Cardiac muscle cell (in vitro differentiated cells and primary cell): Measurements from ENCODE around the gene CEP112. TPM values are rescaled to one million over a fixed set of nuclear protein-coding genes. Genes with fewer than 3 reads are reported as not detected.

Source experiments
- DNase-seq, 2 donors: peaks; one replicate each; pipeline versions ENCODE4 v3.0.0 to v3.0.0-alpha.2; 2010 to 2017; ENCODE audit warnings: low read depth in 1 of 2, low spot score in 1 of 2
- H3K27ac ChIP-seq: fragments of 200-600 bp; sonication (generic); 2 replicates; pipeline ENCODE4 v1.5.1; 2016
- H3K27me3 ChIP-seq: fragments of 200-600 bp; sonication (generic); 2 replicates; pipeline ENCODE4 v1.6.0; 2016; ENCODE audit warnings: control low read depth
- H3K36me3 ChIP-seq: fragments of 200-600 bp; sonication (generic); 2 replicates; pipeline ENCODE4 v1.5.1; 2016; ENCODE audit warnings: control low read depth
- H3K4me1 ChIP-seq: fragments of 200-600 bp; sonication (generic); 2 replicates; pipeline ENCODE4 v1.8.1; 2017; ENCODE audit warnings: low read depth, mild to moderate bottlenecking, mixed run types
- H3K4me3 ChIP-seq: fragments of 200-600 bp; sonication (generic); 2 replicates; pipeline ENCODE4 v1.5.1; 2016; ENCODE audit warnings: mild to moderate bottlenecking
- H3K9me3 ChIP-seq: fragments of 200-600 bp; sonication (generic); 2 replicates; pipeline ENCODE4 v1.5.1; 2017; ENCODE audit warnings: low read depth, mild to moderate bottlenecking, control low read depth
- polyA plus RNA-seq: library from polyadenylated mRNA; unstranded; fragments of >200 nt; fragmentation: Nextera tagmentation; extraction: Ambion mirVana; gene quantifications from 2 replicates; pipeline ENCODE4 v1.2.1, GENCODE V29; 2016
- total RNA-seq: library from RNA; depleted of rRNA; stranded (reverse); fragments of >200 nt; gene quantifications from 2 replicates; pipeline ENCODE4 v1.2.3, GENCODE V29; 2016
- TF ChIP-seq, protein P1 (sequence below): IDR thresholded peaks from 2 replicates; pipeline ENCODE4 v1.5.1; 2012; ENCODE audit warnings: low read depth, mild to moderate bottlenecking, low read length

CEP112 gene
- total and polyA plus RNA-seq, 2 experiments from 2014 or later, result 7.7 to 10.9 TPM

DNA sequence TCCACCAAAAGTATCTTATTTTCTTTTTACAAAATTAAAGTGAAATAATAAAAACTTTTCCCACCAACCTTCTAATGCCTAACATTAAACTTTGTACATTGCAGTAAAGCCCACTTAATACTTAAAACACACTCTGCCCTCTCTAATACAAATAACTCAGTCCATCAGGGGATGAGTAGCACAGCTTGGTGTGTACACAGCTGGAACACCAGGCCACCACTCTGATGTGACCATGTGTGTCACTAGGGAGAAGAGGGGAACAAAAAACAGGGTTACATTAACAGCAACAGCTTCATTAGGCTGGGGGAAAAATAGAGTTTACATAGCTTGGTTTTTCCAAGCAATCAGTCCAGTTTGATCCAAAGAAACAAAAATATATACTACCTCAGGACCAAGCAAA lies 295.0 kb downstream of the CEP112 start:
- TF ChIP-seq, protein P1, sequence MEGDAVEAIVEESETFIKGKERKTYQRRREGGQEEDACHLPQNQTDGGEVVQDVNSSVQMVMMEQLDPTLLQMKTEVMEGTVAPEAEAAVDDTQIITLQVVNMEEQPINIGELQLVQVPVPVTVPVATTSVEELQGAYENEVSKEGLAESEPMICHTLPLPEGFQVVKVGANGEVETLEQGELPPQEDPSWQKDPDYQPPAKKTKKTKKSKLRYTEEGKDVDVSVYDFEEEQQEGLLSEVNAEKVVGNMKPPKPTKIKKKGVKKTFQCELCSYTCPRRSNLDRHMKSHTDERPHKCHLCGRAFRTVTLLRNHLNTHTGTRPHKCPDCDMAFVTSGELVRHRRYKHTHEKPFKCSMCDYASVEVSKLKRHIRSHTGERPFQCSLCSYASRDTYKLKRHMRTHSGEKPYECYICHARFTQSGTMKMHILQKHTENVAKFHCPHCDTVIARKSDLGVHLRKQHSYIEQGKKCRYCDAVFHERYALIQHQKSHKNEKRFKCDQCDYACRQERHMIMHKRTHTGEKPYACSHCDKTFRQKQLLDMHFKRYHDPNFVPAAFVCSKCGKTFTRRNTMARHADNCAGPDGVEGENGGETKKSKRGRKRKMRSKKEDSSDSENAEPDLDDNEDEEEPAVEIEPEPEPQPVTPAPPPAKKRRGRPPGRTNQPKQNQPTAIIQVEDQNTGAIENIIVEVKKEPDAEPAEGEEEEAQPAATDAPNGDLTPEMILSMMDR, result no peak
- Histone ChIP-seq H3K9me3 (no peaks in the 10 kb centered on the region), H3K27me3 (no peaks in the 10 kb centered on the region), H3K27ac (no peak overlapping the region), H3K4me1 (no peaks in the 10 kb centered on the region), H3K36me3 (no peaks in the 10 kb centered on the region), H3K4me3 (no peak overlapping the region)
- no peak for DNase-seq

DNA sequence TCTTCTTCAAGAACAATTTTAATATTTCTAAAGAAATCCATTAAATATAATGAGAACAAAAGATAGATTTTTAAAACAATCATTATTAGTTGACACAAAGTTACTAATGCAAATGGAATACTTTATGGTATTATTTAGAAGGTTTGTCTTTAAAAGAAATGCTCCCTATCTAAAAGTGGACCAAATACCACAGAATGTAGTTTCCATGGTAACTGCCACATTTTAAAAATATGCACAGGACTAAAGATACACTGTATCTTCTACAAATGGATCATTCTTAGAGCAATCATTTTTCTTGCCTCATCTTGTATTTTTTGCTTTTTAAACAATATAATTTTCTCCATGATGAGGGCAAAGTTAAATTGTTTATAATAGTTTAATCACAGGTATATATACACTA lies 296.0 kb downstream of the CEP112 start:
- H3K4me1 ChIP-seq, result no peaks in the 10 kb centered on the region
- H3K36me3 ChIP-seq, result no peaks in the 10 kb centered on the region
- no peak overlapping the region for H3K4me3 ChIP-seq
- no peaks in the 10 kb centered on the region for H3K9me3 ChIP-seq
- peak in 1 of 2 donors; percentile 13 for DNase-seq
- TF ChIP-seq, protein P1, result no peak
- H3K27ac ChIP-seq, result no peak overlapping the region
- no peaks in the 10 kb centered on the region for H3K27me3 ChIP-seq

DNA sequence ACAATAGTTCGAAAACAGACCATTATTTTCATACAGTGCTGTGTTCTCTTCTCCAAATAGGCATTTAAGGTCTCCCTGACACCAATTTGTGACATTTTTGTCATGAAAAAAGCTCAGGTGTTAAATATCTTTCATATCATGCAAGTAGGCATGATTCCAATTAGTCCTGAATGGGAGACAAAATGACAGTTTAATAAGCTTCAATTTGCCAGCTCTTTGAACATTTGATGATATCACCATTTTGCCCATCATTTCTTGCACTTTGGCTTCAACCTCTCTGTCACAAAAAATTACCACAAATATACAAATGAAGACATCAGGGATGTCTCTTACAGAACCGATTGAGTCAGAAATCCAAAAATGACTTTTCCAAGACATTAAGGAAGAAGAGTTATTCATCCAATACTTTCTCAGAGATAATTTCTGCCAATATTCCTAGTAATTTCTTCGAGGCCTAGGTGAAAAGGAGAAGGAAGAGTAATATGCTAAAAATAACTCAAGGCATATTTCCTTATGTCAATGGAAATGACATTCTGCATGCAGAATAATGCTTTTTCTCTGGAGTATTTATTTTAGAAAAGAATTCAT lies 298.1 kb downstream of the CEP112 start:
- Histone ChIP-seq H3K4me3 (no peak overlapping the region), H3K27ac (no peak overlapping the region), H3K4me1 (no peaks in the 10 kb centered on the region), H3K36me3 (no peaks in the 10 kb centered on the region), H3K9me3 (no peaks in the 10 kb centered on the region), H3K27me3 (no peaks in the 10 kb centered on the region)
- DNase-seq, result no peak
- TF ChIP-seq, protein P1, result no peak

DNA sequence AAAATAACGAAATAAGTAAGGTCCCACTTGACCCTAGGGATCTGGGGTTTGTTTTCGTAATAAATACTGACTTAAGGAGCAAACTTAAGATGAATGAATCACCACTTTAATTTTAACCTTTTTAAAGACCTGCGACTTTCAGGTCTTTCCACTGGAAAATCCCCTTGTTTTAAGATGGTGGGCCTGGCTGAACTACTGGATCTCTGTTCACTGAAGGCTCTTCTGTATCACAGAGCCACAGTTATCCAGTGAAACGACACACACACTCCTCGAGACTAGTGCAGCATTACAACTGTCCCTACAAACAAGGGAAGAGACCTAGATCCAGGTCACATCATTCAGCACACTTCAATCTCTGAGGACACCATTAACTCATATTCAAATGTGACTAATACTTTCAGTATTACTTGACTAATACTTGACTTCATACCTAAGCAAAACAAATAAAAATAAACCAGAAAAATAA lies 299.0 kb downstream of the CEP112 start:
- no peak overlapping the region for H3K27ac ChIP-seq
- no peak overlapping the region for H3K4me3 ChIP-seq
- no peaks in the 10 kb centered on the region for H3K27me3 ChIP-seq
- H3K9me3 ChIP-seq, result no peaks in the 10 kb centered on the region
- TF ChIP-seq, protein P1, result no peak
- H3K36me3 ChIP-seq, result no peaks in the 10 kb centered on the region
- no peak for DNase-seq
- no peaks in the 10 kb centered on the region for H3K4me1 ChIP-seq

DNA sequence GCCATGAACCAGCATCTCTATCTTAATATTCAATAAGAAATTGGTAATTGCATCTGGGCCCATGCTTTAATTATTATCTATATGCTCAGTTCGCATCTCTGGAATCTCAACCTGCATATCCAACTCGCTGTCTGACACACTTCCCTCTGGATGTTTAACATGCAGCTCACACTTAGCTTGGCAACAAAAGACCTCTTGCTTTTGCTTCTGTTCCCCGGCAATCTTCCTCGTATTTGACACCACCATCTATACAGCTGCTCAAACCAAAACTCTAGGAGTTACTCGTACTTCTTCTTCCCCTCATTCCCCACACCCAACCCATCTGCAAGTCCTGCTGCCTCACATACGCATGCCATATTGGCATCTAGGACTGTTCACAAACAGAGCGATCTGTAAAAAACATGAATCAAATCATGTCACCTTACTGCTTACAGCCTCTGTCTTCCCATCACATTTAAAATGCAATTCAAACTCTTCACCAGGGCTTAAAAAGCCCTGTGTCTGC lies 300.6 kb downstream of the CEP112 start:
- no peak overlapping the region for H3K27ac ChIP-seq
- TF ChIP-seq, protein P1, result no peak
- H3K4me1 ChIP-seq, result no peaks in the 10 kb centered on the region
- H3K4me3 ChIP-seq, result no peak overlapping the region
- H3K9me3 ChIP-seq, result no peaks in the 10 kb centered on the region
- no peak for DNase-seq
- H3K27me3 ChIP-seq, result no peaks in the 10 kb centered on the region
- no peaks in the 10 kb centered on the region for H3K36me3 ChIP-seq
